HCT116 (cell line): ENCODE results near the gene NUDT22.

ENCODE experiments used
- FOSL1 ChIP-seq: IDR thresholded peaks from 2 replicates; pipeline ENCODE4 v1.6.1; 2012; ENCODE audit warnings: low read depth
- POLR2A ChIP-seq: IDR thresholded peaks from 2 replicates; pipeline ENCODE4 v1.7.0; 2011; ENCODE audit warnings: borderline replicate concordance; ENCODE audit not compliant: insufficient read depth, insufficient read length; ENCODE audit errors: extremely low read depth
- POLR2AphosphoS5 ChIP-seq: IDR thresholded peaks from 2 replicates; pipeline ENCODE4 v1.6.1; 2011; ENCODE audit warnings: mild to moderate bottlenecking, low read depth, low read length, moderate library complexity
- TF ChIP-seq, protein P1 (sequence below): IDR thresholded peaks from 2 replicates; pipeline ENCODE4 v1.6.1; 2012
- TF ChIP-seq, protein P2 (sequence below), 3 experiments: fragments of 200-600 bp in 1 of 3; sonication (generic) in 1 of 3; IDR thresholded peaks in 2 of 3; conservative IDR thresholded peaks in 1 of 3; 2 replicates each; pipeline ENCODE4 v1.5.1; 2012 to 2017; ENCODE audit warnings: low read depth in 2 of 3, low read length in 2 of 3, antibody characterized with exemption in 1 of 3, borderline replicate concordance in 1 of 3, control low read depth in 1 of 3, mild to moderate bottlenecking in 1 of 3, mixed read lengths in 1 of 3, mixed run types in 1 of 3, moderate library complexity in 1 of 3; ENCODE audit not compliant: insufficient read depth in 1 of 3

- TF ChIP-seq POLR2A = no peak
- TF ChIP-seq, protein P1, sequence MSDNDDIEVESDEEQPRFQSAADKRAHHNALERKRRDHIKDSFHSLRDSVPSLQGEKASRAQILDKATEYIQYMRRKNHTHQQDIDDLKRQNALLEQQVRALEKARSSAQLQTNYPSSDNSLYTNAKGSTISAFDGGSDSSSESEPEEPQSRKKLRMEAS = no peak
- TF ChIP-seq, protein P2, sequence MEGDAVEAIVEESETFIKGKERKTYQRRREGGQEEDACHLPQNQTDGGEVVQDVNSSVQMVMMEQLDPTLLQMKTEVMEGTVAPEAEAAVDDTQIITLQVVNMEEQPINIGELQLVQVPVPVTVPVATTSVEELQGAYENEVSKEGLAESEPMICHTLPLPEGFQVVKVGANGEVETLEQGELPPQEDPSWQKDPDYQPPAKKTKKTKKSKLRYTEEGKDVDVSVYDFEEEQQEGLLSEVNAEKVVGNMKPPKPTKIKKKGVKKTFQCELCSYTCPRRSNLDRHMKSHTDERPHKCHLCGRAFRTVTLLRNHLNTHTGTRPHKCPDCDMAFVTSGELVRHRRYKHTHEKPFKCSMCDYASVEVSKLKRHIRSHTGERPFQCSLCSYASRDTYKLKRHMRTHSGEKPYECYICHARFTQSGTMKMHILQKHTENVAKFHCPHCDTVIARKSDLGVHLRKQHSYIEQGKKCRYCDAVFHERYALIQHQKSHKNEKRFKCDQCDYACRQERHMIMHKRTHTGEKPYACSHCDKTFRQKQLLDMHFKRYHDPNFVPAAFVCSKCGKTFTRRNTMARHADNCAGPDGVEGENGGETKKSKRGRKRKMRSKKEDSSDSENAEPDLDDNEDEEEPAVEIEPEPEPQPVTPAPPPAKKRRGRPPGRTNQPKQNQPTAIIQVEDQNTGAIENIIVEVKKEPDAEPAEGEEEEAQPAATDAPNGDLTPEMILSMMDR (IDR thresholded peaks at IDR 0.05 in 2 of 3, conservative IDR thresholded peaks at IDR 0.05 in 1 of 3; ENCODE audit: borderline replicate concordance in 1 of 3, insufficient read depth in 1 of 3, low read depth in 2 of 3, low read length in 2 of 3) = no peak
- no peak for TF ChIP-seq FOSL1
- TF ChIP-seq POLR2AphosphoS5 = no peak
Observed at GRCh38 chr11:64238076-64238475, 12.0 kb downstream of the NUDT22 start.
